Astrocyte (in vitro differentiated cells and primary cell): Measurements from ENCODE around the gene OR1I1.

Source experiments
- EZH2 ChIP-seq: IDR thresholded peaks from 2 replicates; pipeline ENCODE4 v1.6.1; 2012; ENCODE audit warnings: mild to moderate bottlenecking, low read length, inconsistent platforms; ENCODE audit not compliant: insufficient read depth
- TF ChIP-seq, protein P1 (sequence below): IDR thresholded peaks from 2 replicates; pipeline ENCODE4 v1.5.1; 2011; ENCODE audit warnings: low read depth, mild to moderate bottlenecking, inconsistent platforms, low read length, moderate library complexity; ENCODE audit not compliant: insufficient read depth

GRCh38 chr19:15142313-15142712, 60.3 kb downstream of the OR1I1 start:
- TF ChIP-seq, protein P1, sequence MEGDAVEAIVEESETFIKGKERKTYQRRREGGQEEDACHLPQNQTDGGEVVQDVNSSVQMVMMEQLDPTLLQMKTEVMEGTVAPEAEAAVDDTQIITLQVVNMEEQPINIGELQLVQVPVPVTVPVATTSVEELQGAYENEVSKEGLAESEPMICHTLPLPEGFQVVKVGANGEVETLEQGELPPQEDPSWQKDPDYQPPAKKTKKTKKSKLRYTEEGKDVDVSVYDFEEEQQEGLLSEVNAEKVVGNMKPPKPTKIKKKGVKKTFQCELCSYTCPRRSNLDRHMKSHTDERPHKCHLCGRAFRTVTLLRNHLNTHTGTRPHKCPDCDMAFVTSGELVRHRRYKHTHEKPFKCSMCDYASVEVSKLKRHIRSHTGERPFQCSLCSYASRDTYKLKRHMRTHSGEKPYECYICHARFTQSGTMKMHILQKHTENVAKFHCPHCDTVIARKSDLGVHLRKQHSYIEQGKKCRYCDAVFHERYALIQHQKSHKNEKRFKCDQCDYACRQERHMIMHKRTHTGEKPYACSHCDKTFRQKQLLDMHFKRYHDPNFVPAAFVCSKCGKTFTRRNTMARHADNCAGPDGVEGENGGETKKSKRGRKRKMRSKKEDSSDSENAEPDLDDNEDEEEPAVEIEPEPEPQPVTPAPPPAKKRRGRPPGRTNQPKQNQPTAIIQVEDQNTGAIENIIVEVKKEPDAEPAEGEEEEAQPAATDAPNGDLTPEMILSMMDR = no peak
- no peak for TF ChIP-seq EZH2
